Measurements from ENCODE around the gene SLC43A1.

The SLC43A1 gene

DNA sequence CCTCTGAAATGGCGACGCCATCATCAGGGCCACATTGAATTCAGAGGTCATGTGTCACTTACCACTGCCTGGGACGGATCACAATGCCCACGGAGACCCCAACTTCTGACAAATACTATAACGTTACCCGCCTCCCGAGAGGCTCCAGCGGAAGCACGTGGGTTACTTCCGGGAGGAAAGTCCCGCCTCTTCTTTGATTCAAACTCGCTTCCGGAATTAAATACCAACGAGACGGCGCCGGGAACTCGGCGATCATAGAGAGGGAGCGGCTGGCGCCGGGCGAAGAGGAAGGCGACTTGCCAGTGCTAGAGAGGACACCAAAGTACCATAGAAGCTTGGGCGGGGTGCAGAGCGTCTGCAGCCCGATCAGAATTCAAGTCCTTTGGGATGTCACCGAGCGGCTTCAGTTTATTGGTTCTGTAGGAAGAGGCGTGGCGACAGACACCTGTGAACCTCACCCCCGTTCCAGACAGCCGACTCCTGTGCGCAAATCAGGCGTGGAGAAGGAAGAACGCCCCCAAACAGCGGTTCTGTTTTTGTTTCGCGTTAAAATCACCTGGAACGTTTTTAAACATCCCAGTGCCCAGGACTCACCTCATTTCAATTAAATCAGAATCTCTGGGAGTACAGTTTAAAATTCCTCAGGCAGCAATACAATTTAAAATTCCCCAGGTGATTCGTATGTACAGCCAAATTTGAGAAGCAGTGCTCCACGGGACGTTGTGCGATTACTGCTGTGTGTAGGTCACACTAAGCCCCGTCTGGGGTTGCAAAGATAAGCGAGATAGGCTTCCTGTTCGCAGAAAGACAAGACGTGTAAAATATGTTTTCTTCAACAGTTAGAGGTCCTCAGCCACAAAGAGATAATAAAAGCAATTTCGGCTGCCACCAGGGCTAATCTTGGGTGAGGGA, 15.3 kb upstream of the SLC43A1 start, which contains the start of gene TIMM10:
TSS of gene TIMM10 (minus strand) at position 159 of the 912 bp plus-strand sequence. CDS start 565 bp downstream, outside the sequence.
- H3K27me3 ChIP-seq (ENCODE audit: insufficient read depth, poor library complexity, severe bottlenecking) = no peaks in the 10 kb centered on the region
- peak within 1 kb of the TSS; percentile 53 for H3K4me3 ChIP-seq (ENCODE audit: severe bottlenecking)
- H3K27ac ChIP-seq (ENCODE audit: poor library complexity, severe bottlenecking) = peak within 1 kb of the TSS; percentile 24

GRCh38 chr11:57530215-57530595, 14.7 kb upstream of the SLC43A1 start:
- Histone ChIP-seq H3K27me3 (ENCODE audit: insufficient read depth, poor library complexity, severe bottlenecking) (no peaks in the 10 kb centered on the region), H3K4me3 (ENCODE audit: severe bottlenecking) (peak overlapping the region; percentile 53), H3K4me1 (ENCODE audit: insufficient read depth, poor library complexity, severe bottlenecking) (no peaks in the 10 kb centered on the region), H3K9me3 (ENCODE audit: severe bottlenecking) (no peaks in the 10 kb centered on the region), H3K27ac (ENCODE audit: poor library complexity, severe bottlenecking) (peak overlapping the region; percentile 24), H3K36me3 (ENCODE audit: low read depth) (peaks cover 12% of the 10 kb centered on the region)
- ATAC-seq (ENCODE audit: low read depth) (peak; percentile 9; the same call in 2 of the 3 replicates), DNase-seq (ENCODE audit: low spot score) (no peak)
- no peak for TF ChIP-seq CTCF (IDR thresholded peaks at IDR 0.05; ENCODE audit: poor library complexity, severe bottlenecking)

More for the DNA sequence above, 15.3 kb upstream of the SLC43A1 start, which contains the start of gene TIMM10:
- ATAC-seq (ENCODE audit: low read depth) = peak; percentile 95
- H3K4me1 ChIP-seq (ENCODE audit: insufficient read depth, poor library complexity, severe bottlenecking) = no peaks in the 10 kb centered on the region
- H3K9me3 ChIP-seq (ENCODE audit: severe bottlenecking) = no peaks in the 10 kb centered on the region
- DNase-seq (ENCODE audit: low spot score) = peak; percentile 96
- peaks cover 12% of the 10 kb centered on the region for H3K36me3 ChIP-seq (ENCODE audit: low read depth)
- TF ChIP-seq CTCF (IDR thresholded peaks at IDR 0.05; ENCODE audit: poor library complexity, severe bottlenecking) = no peak

- no peak for TF ChIP-seq CTCF (IDR thresholded peaks at IDR 0.05; ENCODE audit: poor library complexity, severe bottlenecking)
- Histone ChIP-seq H3K4me1 (ENCODE audit: insufficient read depth, poor library complexity, severe bottlenecking) (no peaks in the 10 kb centered on the region), H3K9me3 (ENCODE audit: severe bottlenecking) (no peaks in the 10 kb centered on the region), H3K27me3 (ENCODE audit: insufficient read depth, poor library complexity, severe bottlenecking) (no peaks in the 10 kb centered on the region), H3K36me3 (ENCODE audit: low read depth) (peaks cover 12% of the 10 kb centered on the region), H3K27ac (ENCODE audit: poor library complexity, severe bottlenecking) (no peak overlapping the region), H3K4me3 (ENCODE audit: severe bottlenecking) (no peak overlapping the region)
- DNase-seq (ENCODE audit: low spot score) (no peak), ATAC-seq (ENCODE audit: low read depth) (no peak)
Measured at GRCh38 chr11:57529012-57529411, 13.5 kb upstream of the SLC43A1 start.

GRCh38 chr11:57527056-57527631, 11.6 kb upstream of the SLC43A1 start:
- ATAC-seq (ENCODE audit: low read depth) (0 out of 3 replicates have a peak, but pooled peaks have one; percentile 23), DNase-seq (ENCODE audit: low spot score) (no peak)
- Histone ChIP-seq H3K27me3 (ENCODE audit: insufficient read depth, poor library complexity, severe bottlenecking) (no peaks in the 10 kb centered on the region), H3K4me1 (ENCODE audit: insufficient read depth, poor library complexity, severe bottlenecking) (no peaks in the 10 kb centered on the region), H3K36me3 (ENCODE audit: low read depth) (peaks cover 12% of the 10 kb centered on the region), H3K4me3 (ENCODE audit: severe bottlenecking) (no peak overlapping the region), H3K27ac (ENCODE audit: poor library complexity, severe bottlenecking) (no peak overlapping the region), H3K9me3 (ENCODE audit: severe bottlenecking) (no peaks in the 10 kb centered on the region)
- peak; percentile 92 for TF ChIP-seq CTCF (IDR thresholded peaks at IDR 0.05; ENCODE audit: poor library complexity, severe bottlenecking)
